ENCODE results near the gene GCLM.
A peak's percentile ranks its signal among the peaks of the same experiment; 100 is the strongest.
"Not testable (repeated sequence)": the region's sequence is repeated elsewhere in the genome, so short reads cannot be mapped to it uniquely, and the experiment has no call there.

The GCLM gene

GRCh38 chr1:93909146-93910050, at the start of gene GCLM:
GCLM (minus strand) TSS chr1:93909430; CDS start chr1:93909163, 267 bp downstream.
- DNase-seq, result peak; percentile 89

DNA sequence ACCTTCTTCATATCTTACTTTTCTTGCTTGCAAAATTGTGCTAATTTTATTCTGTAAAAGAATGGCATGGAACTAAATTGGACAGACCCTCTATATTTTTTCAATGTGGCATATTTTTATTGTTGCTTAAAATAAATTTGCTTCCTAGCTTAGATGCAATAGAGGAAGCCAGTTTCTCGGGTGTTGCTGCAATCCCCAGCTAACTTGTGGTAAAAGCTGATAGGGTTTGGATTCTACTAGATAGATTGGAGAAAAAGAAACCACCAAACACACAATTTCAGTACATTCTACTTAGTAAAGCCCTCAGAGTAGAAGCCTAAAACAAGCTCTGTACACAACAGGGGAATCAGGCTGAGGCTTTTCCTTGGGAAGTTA, 49.5 kb upstream of the GCLM start:
- DNase-seq, result no peak

GRCh38 chr1:93958032-93958725, 48.9 kb upstream of the GCLM start:
- DNase-seq, result no peak

GRCh38 chr1:93955765-93956164, 46.5 kb upstream of the GCLM start:
- DNase-seq, result no peak

- not testable (repeated sequence) for DNase-seq
Observed at GRCh38 chr1:93947002-93947686, 37.9 kb upstream of the GCLM start.

DNA sequence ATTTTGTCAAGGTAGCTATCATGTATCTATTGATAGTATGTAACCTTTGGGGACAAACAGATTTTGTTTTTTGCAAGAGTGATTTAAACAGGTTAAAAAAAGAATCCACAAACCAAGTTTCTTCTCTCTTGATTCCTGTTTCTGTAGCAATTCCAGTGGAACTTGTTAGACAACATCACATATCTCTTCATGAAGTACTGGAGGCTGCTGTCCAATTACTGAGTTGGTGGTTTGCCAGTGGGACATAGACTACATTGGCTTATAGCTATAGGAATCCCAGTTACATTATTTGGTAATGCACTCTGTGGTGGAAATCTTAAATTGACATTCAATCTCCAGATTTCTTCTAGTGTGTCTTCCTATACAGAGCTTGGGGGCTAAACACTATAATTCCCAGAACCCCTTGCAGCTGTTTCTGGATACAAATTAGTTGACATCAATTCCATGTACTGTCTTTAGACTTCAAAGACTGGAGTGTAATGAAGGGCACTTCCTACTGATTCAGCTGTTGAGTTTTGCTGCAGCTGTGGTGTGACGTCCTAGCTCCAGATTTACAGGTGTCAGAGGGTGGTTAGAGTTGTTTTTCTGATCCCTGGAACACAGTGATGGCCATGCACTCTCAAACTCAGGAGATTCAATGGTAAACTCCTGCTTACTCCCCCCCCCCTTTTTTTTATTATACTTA, 29.4 kb upstream of the GCLM start:
- DNase-seq, result no peak

DNA sequence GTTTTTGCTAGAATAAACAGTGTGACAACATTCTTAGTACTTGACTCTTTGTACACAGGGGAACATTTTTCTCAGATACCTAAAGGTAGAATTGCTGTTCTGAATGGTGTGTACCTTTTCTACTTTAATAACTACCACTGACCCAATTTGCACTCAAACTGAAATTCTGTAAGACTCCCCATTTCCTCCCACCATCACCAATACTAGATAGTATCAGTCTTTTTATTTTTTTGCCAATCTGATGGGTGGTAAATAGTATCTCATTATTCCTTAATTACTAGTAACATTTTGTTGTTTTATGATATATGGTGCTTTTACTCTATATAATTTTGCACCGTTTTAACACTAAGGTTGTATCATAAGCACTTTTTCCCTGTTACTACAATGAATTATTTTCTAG, 28.8 kb upstream of the GCLM start:
- DNase-seq, result no peak

DNA sequence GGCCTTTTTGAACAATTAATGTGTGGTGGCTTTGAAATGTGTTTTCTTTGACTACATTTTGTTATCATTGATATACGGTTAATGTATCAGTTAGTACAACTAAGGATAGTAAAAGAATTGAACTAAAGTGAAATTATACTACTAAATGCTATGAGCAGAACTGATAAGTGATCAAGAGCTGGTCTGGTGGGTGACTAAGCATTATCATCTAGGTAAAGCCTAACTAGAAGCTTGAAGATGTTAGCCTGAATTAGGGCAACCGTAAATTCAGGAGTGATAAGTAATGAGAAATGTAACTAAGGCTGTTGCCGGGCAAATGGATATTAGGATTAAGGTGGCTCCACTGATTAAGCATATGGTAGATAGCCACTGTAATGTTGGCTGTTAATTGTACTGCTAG, 16.0 kb upstream of the GCLM start:
- DNase-seq, result no peak

DNA sequence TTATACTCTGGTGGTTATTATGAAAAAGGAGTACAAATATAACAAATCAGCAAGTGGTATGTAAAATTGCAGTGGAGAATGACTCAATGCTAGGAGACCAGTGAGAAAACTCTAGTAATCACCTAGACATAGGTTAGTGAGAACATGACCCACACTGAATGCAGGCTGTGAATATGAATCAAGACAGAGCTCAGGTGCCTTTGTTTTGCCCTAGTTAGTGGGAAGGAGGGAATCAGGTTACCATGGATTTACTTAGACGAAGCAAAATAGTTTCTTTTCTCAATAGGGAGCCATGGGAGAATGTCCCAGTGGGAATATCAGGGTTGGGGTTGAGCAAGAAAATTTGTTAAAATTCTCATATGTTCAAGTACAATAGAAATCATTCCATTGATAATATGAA, 10.6 kb upstream of the GCLM start:
- DNase-seq, result no peak

- DNase-seq, result no peak
Observed at GRCh38 chr1:93917302-93917701, 8.1 kb upstream of the GCLM start.

DNA sequence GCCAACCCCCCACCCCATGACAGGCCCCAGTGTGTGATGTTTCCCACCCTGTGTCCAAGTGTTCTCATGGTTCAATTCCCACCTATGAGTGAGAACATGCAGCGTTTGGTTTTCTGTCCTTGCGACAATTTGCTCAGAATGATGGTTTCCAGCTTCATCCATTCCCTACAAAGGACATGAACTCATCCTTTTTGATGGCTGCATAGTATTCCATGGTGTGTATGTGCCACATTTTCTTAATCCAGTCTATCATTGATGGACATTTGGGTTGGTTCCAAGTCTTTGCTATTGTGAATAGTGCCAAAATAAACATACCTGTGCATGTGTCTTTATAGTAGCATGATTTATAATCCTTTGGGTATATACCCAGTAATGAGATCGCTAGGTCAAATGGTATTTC, 1.6 kb upstream of the GCLM start:
- not testable (repeated sequence) for DNase-seq

DNA sequence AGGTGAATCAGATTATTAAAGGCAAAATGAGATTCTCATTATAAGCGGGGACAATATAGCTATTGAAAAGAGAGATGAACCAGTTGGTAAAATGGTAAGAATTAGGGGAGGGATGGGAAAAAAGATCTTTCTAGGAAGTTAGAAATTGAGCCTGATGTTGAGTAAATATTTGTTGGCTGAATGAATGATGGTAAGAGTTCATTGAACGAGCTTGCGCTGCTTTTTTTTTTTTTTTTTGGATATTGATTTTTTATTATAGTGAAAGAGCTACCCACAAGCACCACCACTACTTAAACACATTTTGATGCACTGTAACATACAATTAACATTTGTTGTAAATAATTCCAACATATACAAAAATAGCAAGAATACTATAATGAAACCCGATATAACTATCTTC, 1.1 kb upstream of the GCLM start:
- DNase-seq, result no peak

DNA sequence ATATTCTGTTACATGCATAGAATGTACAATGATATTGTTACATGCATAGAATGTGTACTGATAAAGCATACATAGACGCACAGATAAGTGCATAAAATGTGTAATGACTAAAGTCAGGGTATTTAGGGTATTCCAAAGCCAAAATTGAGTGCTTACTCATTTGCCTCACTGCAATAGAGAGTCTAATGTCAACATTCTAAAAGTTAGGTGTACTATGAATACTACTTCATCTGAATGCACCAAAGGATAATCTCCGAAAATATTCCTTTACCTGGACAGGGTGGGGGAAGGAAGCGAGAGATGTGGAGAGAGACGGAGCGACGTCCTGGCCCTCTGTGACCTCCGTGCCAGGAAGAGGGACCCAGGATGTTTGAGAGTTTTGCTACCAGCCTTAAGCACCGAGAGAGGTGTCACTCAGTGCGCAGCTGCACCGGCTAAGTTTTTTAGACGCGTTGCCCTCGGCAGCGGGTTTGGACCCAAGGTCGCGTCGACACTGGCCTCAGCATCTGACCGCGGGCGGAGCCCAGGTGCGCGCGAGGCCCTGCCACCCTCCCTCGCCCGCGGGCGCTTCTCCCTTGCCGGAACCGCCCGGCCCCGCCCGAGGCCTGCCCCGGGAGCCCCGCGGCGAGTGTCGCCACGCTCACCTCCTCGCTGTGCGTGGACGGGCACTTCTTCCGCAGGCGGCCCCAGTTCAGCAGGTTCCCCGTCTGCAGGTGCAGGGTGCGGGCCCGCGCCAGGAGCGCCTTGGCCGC, 660 bp downstream of the GCLM start:
- DNase-seq, result peak; percentile 32

DNA sequence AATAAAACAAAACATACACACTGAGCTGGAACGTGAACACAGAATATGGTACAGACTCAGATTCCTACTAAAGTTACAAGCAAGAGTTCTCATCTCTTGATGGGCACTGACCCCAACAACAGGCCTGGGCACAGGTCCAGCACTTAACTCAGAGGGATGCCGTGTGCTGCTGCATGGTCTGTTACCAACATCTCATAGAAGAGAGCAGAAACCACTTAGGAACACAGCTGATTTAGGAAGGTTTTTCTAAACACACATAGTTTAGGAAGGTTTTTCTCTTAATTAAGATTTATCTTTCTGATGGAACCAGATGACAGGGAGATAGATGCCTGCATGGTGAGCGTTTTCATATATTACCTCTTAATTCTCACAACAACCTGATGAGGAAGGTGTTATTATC, 1.5 kb downstream of the GCLM start:
- DNase-seq, result no peak

DNA sequence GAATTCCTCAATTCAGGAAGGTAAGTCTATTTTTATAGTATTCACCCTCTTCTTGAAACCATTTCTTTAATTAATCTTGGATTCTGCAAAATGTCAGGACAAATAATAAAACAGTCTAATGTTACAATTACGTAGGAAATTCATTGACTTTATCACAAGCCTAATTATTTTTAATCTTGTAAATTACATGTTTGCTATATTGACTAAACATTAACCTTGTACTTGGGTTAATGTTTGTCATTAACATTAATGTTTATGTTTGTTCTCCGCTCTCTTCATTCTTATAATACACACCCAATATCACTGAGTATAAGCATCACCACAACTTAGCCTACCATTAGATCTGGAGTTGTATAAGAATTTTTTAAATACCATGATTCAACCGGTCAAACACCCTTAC, 2.8 kb downstream of the GCLM start:
- DNase-seq, result no peak

DNA sequence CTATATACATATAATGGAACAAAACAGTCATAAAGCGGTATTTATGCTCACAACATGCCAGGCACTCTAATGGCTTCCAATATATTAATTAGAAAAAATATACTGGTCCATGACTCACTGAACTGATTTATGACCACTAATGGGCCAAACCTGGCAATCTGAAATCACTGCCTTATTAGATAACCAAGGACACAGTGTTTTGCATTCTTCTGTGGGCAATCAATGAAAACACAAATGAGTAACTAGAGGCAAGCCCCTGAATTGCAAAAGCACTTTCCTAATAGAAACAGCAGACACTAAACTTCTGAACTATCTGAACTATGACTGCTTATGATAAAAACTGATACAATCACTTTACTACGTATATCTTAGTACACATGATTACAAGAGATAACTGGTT, 3.5 kb downstream of the GCLM start:
- DNase-seq, result no peak

DNA sequence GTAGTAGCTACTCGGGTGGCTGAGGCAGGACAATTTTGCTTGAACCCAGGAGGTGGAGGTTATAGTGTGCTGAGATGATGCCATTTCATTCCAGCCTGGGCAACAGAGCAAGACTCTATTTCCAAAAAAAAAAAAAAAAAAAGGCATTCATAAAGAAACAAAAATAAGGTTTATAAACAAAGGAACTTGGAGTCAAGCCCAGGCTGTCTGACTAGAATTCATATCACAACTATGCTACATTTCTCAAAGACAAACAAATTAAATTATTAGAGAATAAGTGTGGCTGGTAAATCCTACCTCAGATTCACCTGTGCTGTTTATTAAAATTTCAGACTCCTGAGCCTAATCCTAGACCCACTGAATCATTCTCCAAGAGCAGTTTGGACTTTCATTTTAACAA, 4.2 kb downstream of the GCLM start:
- DNase-seq, result no peak

DNA sequence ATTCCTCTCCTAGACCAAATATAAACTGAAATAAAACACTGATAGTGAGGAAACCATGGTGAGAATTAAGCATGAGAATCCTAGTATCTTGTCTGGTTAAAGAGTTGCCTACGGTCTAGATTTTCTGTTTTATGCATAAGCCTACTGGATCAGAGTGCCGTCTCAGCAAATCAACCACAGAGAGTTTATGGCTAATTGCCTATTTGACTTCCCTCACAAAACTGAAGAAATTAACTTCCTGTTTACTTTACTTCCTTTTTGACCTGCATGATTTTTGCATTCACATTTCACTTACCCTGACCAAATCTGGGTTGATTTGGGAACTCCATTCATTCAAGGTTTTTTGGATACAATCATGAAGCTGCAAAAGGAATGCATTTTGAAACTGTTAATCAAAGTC, 5.0 kb downstream of the GCLM start:
- DNase-seq, result no peak

DNA sequence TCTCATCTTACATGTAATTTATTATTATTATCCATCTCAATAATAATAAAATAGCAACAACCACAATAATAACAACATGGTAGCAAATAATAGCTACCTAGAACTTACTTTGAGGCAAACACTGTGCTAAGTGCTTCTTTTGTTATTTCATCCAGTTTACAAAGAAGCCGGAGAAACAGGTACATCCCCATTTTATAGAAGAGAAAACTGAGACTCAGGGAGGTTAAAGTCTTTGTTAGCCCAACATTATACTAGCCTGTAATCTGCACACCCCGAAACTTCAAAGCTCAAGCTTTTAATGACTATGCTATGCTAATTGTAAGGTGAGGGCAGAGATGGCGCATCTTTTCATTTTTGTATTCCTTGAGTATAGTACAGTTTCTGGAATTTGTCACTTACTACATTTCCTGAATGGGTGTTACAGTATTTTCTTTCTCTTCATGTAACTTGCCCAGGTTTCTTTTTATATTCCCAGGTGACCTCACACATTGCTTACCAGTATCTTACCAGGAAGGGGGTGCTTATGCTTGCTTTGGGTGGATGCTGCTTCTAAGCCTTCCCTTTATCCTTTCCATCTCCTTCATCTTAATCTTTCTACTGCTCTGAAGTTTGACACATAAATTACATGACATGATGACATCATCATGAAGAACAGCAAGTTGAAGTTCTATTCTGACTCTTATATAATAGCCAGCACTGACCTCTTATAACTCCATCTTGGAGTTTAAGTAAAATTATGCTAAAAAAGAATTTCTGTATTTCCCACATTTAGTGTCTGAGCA, 8.3 kb downstream of the GCLM start:
- DNase-seq, result no peak

GRCh38 chr1:93899543-93900207, 9.6 kb downstream of the GCLM start:
- DNase-seq, result no peak

DNA sequence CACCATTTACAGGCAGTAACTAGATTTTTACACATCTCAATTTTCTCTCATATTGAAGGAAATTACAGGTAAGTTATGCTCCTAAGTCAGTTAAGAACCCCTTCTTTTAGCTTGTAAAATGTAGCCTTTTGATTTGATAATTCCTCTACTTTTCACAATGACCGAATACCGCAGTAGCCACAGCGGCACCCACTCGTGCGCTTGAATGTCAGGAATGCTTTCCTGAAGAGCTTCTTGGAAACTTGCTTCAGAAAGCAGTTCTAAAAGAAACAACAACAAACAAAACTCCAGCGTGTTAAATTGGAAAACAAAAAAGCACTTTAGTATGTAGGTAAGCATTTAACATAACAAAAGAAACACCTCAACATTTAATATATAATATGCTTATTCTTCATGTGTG, 20.3 kb downstream of the GCLM start:
- DNase-seq, result no peak

Measured in CD4-positive, alpha-beta T cell treated with Interferon gamma for 1 hour (primary cell).